GM19395 (cell line): ENCODE data around the gene SPATC1L.

Experiments
- ATAC-seq: cut with Tn5 transposase; IDR thresholded peaks from one replicate; pipeline ENCODE4 v1.9.1; 2021; ENCODE audit warnings: mild to moderate bottlenecking, moderate library complexity; ENCODE audit not compliant: unreplicated experiment

SPATC1L gene

GRCh38 chr21:46137908-46138307, 46.4 kb downstream of the SPATC1L start:
- ATAC-seq: no peak

GRCh38 chr21:46136739-46137349, 47.4 kb downstream of the SPATC1L start:
- ATAC-seq: no peak

- no peak for ATAC-seq
Observed at GRCh38 chr21:46135782-46136395, 48.4 kb downstream of the SPATC1L start.

- ATAC-seq: no peak
Observed at GRCh38 chr21:46131838-46132651, 52.2 kb downstream of the SPATC1L start.

GRCh38 chr21:46131588-46131837, 52.7 kb downstream of the SPATC1L start:
- ATAC-seq: no peak

- ATAC-seq: no peak
Observed at GRCh38 chr21:46130831-46131587, 53.2 kb downstream of the SPATC1L start.

GRCh38 chr21:46129846-46130651, 54.2 kb downstream of the SPATC1L start:
- no peak for ATAC-seq

- no peak for ATAC-seq
Observed at GRCh38 chr21:46128933-46129571, 55.2 kb downstream of the SPATC1L start.

- ATAC-seq: no peak
Observed at GRCh38 chr21:46128106-46128932, 55.9 kb downstream of the SPATC1L start.

- no peak for ATAC-seq
Observed at GRCh38 chr21:46127239-46128105, 56.8 kb downstream of the SPATC1L start.

GRCh38 chr21:46126309-46127238, 57.7 kb downstream of the SPATC1L start:
- no peak for ATAC-seq

- ATAC-seq: no peak
Observed at GRCh38 chr21:46125846-46126301, 58.4 kb downstream of the SPATC1L start.

GRCh38 chr21:46124926-46125845, 59.1 kb downstream of the SPATC1L start:
- no peak for ATAC-seq

GRCh38 chr21:46124083-46124925, 60.0 kb downstream of the SPATC1L start:
- no peak for ATAC-seq
